GM19099 (cell line): ENCODE measurements around the gene PDE4D.

Source experiments
- POLR2A ChIP-seq: IDR thresholded peaks from 3 replicates; pipeline ENCODE4 v1.6.1; 2011; ENCODE audit warnings: low read depth; ENCODE audit not compliant: insufficient read length; ENCODE audit errors: extremely low read depth

The PDE4D gene

GRCh38 chr5:59058969-59059687 lies 834.4 kb downstream of the PDE4D start:
- no peak for TF ChIP-seq POLR2A

DNA sequence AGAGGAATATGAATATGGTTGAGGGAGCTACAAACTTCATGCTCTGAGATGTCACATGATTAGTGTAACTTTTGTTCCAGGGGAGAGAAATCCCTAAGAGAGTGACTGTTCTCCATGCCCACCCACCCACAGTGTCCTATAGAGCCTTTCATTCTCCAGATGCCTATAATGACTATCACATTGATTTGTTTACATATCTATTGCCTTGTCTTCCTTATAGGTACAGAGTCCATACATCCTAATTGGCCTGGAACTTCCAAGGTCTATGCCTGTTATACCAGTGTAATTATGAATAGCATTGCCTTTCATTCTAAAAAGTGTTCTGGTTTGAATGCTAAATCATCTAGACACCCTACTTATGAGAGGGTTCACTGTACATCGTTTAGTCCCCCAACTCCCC lies 835.3 kb downstream of the PDE4D start:
- no peak for TF ChIP-seq POLR2A

DNA sequence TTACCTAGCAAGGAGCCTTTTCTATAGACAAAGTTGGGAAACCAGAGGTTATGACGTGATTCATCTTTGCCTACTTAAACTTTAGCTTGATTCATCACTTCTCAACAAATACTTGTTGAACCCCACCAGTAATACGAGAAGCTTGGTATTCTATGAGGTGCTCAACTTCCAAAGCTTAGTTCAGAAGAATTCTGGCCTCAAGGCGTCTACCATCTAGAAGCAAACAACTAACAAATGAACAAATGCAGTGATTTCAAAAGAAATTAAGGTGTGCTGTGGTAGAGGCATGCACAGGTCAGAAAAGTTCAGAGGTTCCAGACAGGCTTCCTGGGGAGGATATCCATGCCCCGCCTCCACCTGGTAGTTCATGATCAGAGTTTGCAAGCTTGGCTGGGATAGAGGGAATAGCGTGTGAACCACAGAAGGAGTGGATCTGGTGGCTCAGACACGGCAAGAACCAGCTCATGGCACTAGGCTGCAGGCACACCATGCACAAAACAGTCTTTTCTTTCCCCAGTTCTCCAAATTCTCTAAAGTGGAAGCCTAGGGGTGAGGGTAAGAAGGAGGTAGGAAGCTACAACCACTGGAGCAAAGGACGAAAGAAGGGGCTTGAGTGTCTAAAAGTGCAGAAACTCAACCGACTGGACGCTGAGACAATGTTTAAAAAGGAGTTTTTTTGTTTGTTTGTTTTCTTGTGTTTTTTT lies 837.6 kb downstream of the PDE4D start:
- TF ChIP-seq POLR2A: no peak

- no peak for TF ChIP-seq POLR2A
Measured at GRCh38 chr5:59054963-59055528, 838.5 kb downstream of the PDE4D start.

- TF ChIP-seq POLR2A: no peak
Measured at GRCh38 chr5:59051951-59052350, 841.6 kb downstream of the PDE4D start.

- no peak for TF ChIP-seq POLR2A
Measured at GRCh38 chr5:59049095-59049494, 844.4 kb downstream of the PDE4D start.

GRCh38 chr5:59042201-59043055 lies 851.1 kb downstream of the PDE4D start:
- TF ChIP-seq POLR2A: no peak

DNA sequence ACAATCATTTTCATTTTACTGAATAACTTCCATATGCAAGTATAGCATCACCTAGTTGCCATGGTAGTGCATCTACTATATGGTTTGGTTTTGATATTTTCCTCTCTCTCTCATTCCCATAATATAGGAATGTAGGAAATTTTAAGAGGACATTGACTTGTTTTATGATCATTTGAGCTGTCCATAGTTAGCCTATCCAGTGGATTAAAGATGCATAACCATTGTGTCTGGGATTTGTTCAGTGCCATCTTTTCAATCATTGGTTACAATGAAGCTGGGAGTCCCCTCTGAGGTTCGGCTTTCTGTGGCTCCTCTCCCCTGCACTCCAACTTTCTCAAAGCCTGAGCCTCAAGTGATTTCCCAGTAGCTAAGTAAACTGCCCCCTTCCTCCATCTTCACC lies 852.2 kb downstream of the PDE4D start:
- TF ChIP-seq POLR2A: no peak

DNA sequence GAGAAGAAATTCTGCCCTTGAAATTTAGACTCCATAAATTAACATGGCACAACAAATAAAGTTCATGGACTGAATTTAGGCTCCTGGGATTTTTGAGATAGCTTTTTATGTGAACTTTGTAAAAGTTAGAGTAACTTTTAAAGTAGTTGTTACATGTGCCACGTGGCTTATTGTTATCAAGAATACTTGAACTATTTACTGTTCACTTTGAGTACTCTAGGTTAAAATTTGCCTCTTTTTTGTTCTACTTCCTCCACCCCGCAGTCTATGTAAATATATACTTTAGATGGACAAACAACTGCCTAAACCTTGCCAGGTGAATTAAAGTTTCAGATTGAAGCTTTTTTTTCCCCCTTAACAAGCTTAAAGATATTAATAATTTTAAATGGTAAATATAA lies 852.7 kb downstream of the PDE4D start:
- TF ChIP-seq POLR2A: no peak

DNA sequence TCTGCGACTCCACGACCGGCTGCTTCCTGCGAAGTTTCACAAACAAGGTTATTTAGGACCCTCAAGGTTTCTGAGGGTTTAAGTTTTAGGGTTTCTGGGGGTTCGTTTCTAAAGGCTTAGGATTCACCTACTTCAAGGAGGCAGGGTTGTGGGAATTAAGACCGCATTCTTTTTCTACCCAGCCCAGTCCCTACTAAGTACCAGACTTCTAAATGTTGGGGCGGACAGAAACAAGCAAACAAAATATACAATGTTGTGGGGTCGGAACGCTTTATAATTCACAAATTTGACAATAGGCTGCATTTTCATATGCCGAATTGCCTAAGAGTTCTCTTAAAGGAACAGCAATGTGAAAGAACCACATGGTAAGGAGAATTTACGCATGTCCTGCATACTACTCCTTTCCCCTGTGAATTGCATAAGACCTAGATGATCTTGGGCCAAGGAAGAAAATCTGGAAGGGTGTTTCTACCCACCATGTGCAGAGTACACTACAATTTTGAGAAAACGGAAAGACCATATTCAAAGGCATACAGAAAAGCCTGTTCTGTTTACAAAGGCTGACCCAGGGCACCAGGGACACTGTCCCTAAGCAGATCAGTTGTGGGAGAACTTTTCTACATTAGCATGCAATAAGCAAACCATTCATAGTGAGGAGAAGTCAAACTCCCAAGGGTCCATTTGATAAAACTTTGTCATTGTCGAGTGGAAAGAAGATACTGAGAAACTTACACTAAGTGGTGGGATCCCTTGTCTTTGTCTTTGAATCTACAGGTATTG lies 853.3 kb downstream of the PDE4D start:
- TF ChIP-seq POLR2A: no peak

- TF ChIP-seq POLR2A: no peak
Measured at GRCh38 chr5:59039296-59040023, 854.1 kb downstream of the PDE4D start.

DNA sequence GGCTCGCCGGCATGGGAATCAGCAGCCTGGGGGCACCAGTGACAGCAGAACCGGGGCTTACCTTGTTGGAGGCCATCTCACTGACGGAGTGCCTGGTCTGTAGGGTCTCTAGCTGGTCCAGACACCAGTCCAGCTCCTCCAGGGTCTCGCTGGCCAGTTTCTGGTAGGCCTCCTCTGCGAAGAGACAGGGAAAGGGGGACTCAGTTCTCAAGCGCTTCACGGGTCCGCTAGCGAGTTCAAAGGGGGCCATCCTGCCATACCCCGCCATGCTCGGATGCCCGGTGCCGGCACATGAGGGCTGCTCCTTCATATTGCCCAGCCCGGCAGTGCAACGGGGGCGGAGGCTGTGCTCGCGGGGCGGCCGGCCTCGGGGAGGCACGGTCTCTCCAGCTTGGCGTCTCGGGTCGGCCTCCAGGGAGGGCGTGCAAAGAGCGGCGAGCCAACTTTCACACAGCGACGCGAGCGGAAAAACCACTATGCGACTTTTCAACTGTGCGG lies 854.7 kb downstream of the PDE4D start:
- TF ChIP-seq POLR2A: no peak

- TF ChIP-seq POLR2A: no peak
Measured at GRCh38 chr5:59037941-59038797, 855.4 kb downstream of the PDE4D start.
